Pancreas (tissue), 10 donors: ENCODE data around the gene REP15. TPM values are rescaled to one million over a fixed set of nuclear protein-coding genes. Genes with fewer than 3 reads are reported as not detected.
"Not testable (repeated sequence)": the region's sequence is repeated elsewhere in the genome, so short reads cannot be mapped to it uniquely, and the experiment has no call there.

Experiments used
- ATAC-seq, 4 donors: fragments of 200-7000 bp; cut with Tn5 transposase; one replicate each; pipeline versions ENCODE4 v1.8.0 to v1.9.1; 2020; ENCODE audit warnings: mild to moderate bottlenecking in 4 of 4, moderate library complexity in 4 of 4
- DNase-seq, 6 donors: peaks; one replicate each; pipeline ENCODE4 v3.0.0-alpha.2; 2020
- FAIRE-seq: peaks from 2 replicates; lab custom pipeline; 2012; peaks lifted over from hg19 to GRCh38; lab: Jason Lieb, UNC
- H3K27ac ChIP-seq, 4 donors: fragments of 200-600 bp; sonication (generic); 1 replicate in 3 of 4; 2 replicates in 1 of 4; pipeline versions ENCODE4 v1.5.0 to v1.8.0; 2020
- H3K27me3 ChIP-seq, 4 donors: fragments of 200-600 bp; one replicate each; pipeline ENCODE4 v1.8.0; 2021
- H3K36me3 ChIP-seq, 3 donors: fragments of 200-600 bp; sonication (generic) in 1 of 3; one replicate each; pipeline versions ENCODE4 v1.5.0 to v1.8.0; 2020 to 2021
- H3K4me1 ChIP-seq, 3 donors: fragments of 200-600 bp; one replicate each; pipeline ENCODE4 v1.8.0; 2021
- H3K4me3 ChIP-seq, 4 donors: fragments of 200-600 bp; sonication (generic) in 2 of 4; one replicate each; pipeline versions ENCODE4 v1.5.0 to v1.8.0; 2020 to 2021
- H3K9me3 ChIP-seq, 4 donors: fragments of 200-600 bp; one replicate each; pipeline ENCODE4 v1.8.0; 2021
- WGBS, 2 donors: extraction: QIAGEN DNeasy Blood & Tissue Kit; methylation state at CpG; one replicate each; pipeline ENCODE4 v1.1.7; 2013; 5-methylcytosine and 5-hydroxymethylcytosine counted together
- intact Hi-C, 3 donors: fragments of 100-400 bp; cut with DNase I; formaldehyde crosslinking; loops; one replicate each; pipeline versions ENCODE4 v1.11.1 to v1.14.2; 2022
- polyA plus RNA-seq, 2 donors: library from polyadenylated mRNA; stranded (reverse); fragments of 200-250 nt; gene quantifications; one replicate each; pipeline ENCODE4 v1.2.3, GENCODE V29; 2013
- total RNA-seq, 6 donors: library from RNA; stranded (reverse); fragmentation: NEBNext Ultra II Directional in 4 of 6; extraction: Animal tissue kit (Norgen Biotek cat#: 25700) in 4 of 6; gene quantifications; one replicate each; pipeline versions ENCODE4 v1.2.1 to v1.2.4, GENCODE V29; 2021 to 2023
- TF ChIP-seq, protein P1 (sequence below), 4 donors: fragments of 200-600 bp; sonication (generic) in 3 of 4; IDR thresholded peaks; one replicate each; pipeline versions ENCODE4 v1.5.0 to v1.8.0; 2021; ENCODE audit warnings: antibody characterized with exemption in 4 of 4
- donor health status: healthy with polysubstance abuse.
- donor health status: DM: no; HTN: no; CAD: no; lungs with moderate emphysema.
- donor health status: DM: no; HTN: no; CAD: no.
- donor health status: control.
- donor health status: control.
- donor health status: Bipolar disorder and iron deficiency.
- donor health status: DM: yes; HTN: yes; CAD: no.
- donor health status: DM: no; HTN: no; CAD: no.
- donor health status: DM: no; HTN: no; CAD: no.
- donor health status: DM: yes; HTN: yes; CAD: no.

Gene REP15
- total and polyA plus RNA-seq, 8 donors = 0.39 to 1.5 (median 0.80) TPM; not detected in 1

DNA sequence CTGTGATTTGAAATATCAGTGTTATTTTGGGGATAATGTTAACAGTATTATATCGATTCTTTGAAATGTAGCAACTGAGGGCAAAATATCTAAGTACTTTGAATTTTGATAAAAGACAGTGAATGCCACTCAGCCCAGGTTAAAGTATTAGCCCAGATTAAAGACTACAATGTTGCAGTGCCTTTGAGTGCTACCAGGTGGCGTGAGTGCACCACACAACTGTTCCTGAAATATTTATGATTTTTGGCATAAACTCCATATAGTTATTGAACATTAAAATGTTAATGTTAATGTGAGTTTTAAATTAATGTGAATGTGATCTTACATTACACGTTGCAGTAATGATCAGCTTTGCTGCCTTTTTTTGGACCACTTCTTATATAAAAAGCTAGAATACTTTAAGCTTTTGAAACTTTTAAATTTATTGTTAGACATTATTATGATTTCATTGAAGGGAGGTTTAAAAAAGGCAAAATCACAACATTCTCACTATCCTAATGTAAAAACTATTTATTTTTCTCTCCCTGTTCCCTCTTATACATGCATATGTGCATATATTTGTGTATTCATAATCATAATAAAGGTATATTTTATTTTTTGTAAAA, 36.9 kb downstream of the REP15 start:
- TF ChIP-seq, protein P1, sequence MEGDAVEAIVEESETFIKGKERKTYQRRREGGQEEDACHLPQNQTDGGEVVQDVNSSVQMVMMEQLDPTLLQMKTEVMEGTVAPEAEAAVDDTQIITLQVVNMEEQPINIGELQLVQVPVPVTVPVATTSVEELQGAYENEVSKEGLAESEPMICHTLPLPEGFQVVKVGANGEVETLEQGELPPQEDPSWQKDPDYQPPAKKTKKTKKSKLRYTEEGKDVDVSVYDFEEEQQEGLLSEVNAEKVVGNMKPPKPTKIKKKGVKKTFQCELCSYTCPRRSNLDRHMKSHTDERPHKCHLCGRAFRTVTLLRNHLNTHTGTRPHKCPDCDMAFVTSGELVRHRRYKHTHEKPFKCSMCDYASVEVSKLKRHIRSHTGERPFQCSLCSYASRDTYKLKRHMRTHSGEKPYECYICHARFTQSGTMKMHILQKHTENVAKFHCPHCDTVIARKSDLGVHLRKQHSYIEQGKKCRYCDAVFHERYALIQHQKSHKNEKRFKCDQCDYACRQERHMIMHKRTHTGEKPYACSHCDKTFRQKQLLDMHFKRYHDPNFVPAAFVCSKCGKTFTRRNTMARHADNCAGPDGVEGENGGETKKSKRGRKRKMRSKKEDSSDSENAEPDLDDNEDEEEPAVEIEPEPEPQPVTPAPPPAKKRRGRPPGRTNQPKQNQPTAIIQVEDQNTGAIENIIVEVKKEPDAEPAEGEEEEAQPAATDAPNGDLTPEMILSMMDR (IDR thresholded peaks at IDR 0.05) = peak; percentile 24 to 62 (median 58)
- DNase-seq (peak in 1 of 6 donors; percentile 48), ATAC-seq (peak; percentile 67 to 92 (median 87)), FAIRE-seq (peak; percentile 49)
- Histone ChIP-seq H3K36me3 (peaks cover 0 to 20% (median 0%) of the 10 kb centered on the region in 3 donors), H3K4me3 (no peak overlapping the region), H3K9me3 (no peaks in the 10 kb centered on the region), H3K27ac (no peak overlapping the region), H3K4me1 (no peaks in the 10 kb centered on the region), H3K27me3 (no peaks in the 10 kb centered on the region)
- WGBS, 2 donors = 14 to 20% methylated on average over 3 of the region's 3 CpGs
- intact Hi-C loops = loop anchor here in 2 of 3 donors (5.0 to 10.0 kb wide), 4 partner anchors 82 to 1142 kb away; no protein-coding TSS in a partner anchor

DNA sequence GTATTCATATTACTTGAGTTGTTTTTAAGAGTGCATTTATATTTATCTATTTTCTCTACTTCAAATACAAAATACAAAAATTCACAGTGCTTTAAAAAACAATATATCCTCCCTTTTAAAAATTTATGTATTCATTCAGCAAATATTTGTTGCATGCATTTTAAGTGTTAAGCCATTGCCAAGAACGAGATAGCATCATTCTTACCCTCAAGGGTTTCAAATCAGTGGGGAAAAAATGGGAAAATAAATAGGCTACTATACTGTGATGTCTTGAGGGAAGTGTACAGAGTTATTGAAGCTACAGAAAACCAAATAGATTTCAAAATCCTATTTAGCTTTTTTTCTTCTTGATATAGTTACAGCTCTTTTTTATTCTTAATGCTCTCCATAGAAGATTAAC, 37.5 kb downstream of the REP15 start:
- 76 to 88% methylated on average over 1 of the region's 1 CpG for WGBS, 2 donors
- intact Hi-C loops = loop anchor here in 2 of 3 donors (5.0 to 10.0 kb wide), 4 partner anchors 81 to 1141 kb away; no protein-coding TSS in a partner anchor

DNA sequence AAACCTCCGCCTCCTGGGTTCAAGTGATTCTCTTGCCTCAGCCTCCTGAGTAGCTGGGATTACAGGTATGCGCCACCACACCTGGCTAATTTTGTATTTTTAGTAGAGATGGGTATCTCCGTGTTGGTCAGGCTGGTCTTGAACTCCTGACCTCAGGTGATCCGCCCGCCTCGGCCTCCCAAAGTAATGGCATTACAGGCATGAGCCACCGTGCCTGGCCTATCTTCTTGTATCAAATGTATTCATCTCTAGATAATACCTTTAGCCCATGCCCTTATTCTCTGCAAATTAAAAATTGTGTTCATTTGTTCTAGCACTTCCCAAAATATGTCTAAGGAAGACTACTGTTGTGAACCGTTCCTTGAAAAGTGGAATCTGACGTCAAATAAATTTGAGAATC, 38.1 kb downstream of the REP15 start:
- intact Hi-C loops = loop anchor here in 2 of 3 donors (5.0 to 10.0 kb wide), 4 partner anchors 80 to 1140 kb away; no protein-coding TSS in a partner anchor
- not testable (repeated sequence) for H3K9me3 ChIP-seq, H3K4me1 ChIP-seq, ATAC-seq, H3K27ac ChIP-seq, DNase-seq, H3K27me3 ChIP-seq, FAIRE-seq, H3K4me3 ChIP-seq
- 90 to 95% methylated on average over 9 of the region's 9 CpGs for WGBS, 2 donors
- H3K36me3 ChIP-seq = peaks cover 0 to 24% (median 0%) of the 10 kb centered on the region in 3 donors

More for the DNA sequence above, 37.5 kb downstream of the REP15 start:
- Histone ChIP-seq H3K4me3 (no peak overlapping the region), H3K4me1 (no peaks in the 10 kb centered on the region), H3K27me3 (no peaks in the 10 kb centered on the region), H3K27ac (no peak overlapping the region), H3K9me3 (no peaks in the 10 kb centered on the region), H3K36me3 (peaks cover 0 to 24% (median 0%) of the 10 kb centered on the region in 3 donors)
- TF ChIP-seq, protein P1 (IDR thresholded peaks at IDR 0.05) = no peak
- FAIRE-seq (no peak), ATAC-seq (no peak), DNase-seq (no peak)

DNA sequence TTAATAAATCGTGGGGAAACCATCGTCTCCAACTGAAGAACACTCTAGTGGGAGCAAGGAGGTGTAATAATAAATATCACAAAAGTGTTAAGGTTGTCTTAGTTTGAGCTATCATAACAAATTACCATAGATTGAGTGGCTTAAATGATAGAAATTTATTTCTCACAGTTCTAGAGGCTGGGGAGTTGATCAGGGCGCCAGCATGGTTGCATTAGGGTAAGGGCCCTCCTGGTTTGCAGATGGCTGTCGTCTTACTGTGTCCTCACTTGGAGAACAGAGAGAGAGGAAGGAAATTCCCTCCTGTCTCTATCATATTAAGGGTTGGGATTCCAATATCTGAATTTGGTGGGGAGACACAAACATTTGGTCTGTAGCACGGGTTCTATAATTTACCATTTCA, 47.4 kb downstream of the REP15 start:
- intact Hi-C loops = loop anchor here in 1 of 3 donors (10.0 kb wide), 1 partner anchor 81 kb away; no protein-coding TSS in a partner anchor
- DNase-seq (no peak), FAIRE-seq (no peak), ATAC-seq (no peak)
- Histone ChIP-seq H3K27me3 (no peaks in the 10 kb centered on the region), H3K4me3 (no peak overlapping the region), H3K4me1 (peaks cover 0 to 12% (median 0%) of the 10 kb centered on the region in 3 donors), H3K9me3 (no peaks in the 10 kb centered on the region), H3K36me3 (no peaks in the 10 kb centered on the region), H3K27ac (no peak overlapping the region)
- 96 to 97% methylated on average over 5 of the region's 5 CpGs for WGBS, 2 donors
- TF ChIP-seq, protein P1 (IDR thresholded peaks at IDR 0.05) = no peak

DNA sequence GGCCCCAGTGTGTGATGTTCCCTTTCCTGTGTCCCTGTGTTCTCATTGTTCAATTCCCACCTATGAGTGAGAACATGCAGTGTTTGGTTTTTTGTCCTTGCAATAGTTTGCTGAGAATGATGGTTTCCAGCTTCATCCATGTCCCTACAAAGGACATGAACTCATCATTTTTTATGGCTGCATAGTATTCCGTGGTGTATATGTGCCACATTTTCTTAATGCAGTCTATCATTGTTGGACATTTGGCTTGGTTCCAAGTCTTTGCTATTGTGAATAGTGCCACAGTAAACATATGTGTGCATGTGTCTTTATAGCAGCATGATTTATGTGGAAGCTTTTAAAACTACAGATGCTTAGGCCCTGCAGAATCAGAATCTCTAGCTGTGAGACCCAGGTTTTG, 49.5 kb downstream of the REP15 start:
- not testable (repeated sequence) for H3K9me3 ChIP-seq, H3K27me3 ChIP-seq, ATAC-seq, H3K27ac ChIP-seq, H3K4me3 ChIP-seq, H3K36me3 ChIP-seq, FAIRE-seq, DNase-seq
- 85 to 100% methylated on average over 1 of the region's 1 CpG for WGBS, 2 donors
- intact Hi-C loops = loop anchor here in 1 of 3 donors (10.0 kb wide), 1 partner anchor 79 kb away; no protein-coding TSS in a partner anchor
- H3K4me1 ChIP-seq = peaks cover 0 to 12% (median 4%) of the 10 kb centered on the region in 3 donors

Other genes with a start within 250 kb of the REP15 start
- under 1 TPM in 3 of 6 donors, not detected in 3; 0.28 to 0.50 (median 0.35) TPM for gene SMCO2, start 249.7 kb upstream of the REP15 start, total RNA-seq
- gene SMCO2, start 249.7 kb upstream of the REP15 start, polyA plus RNA-seq = not detected
- 10 to 100 TPM; 29.8 to 50.3 (median 34.7) TPM for gene PPFIBP1, start 172.2 kb upstream of the REP15 start, total RNA-seq
- 10 to 100 TPM; 12.1 to 12.5 TPM for gene PPFIBP1, start 172.2 kb upstream of the REP15 start, polyA plus RNA-seq
- gene MRPS35, start 14.4 kb downstream of the REP15 start, total RNA-seq = 10 to 100 TPM in 4 of 6 donors, 1 to 10 TPM in 2; 8.2 to 21.4 (median 14.9) TPM
- gene MRPS35, start 14.4 kb downstream of the REP15 start, polyA plus RNA-seq = 10 to 100 TPM in 1 of 2 donors, 1 to 10 TPM in 1; 9.3 to 20.0 TPM
- gene KLHL42, start 83.8 kb downstream of the REP15 start, total RNA-seq = 10 to 100 TPM; 10.7 to 21.3 (median 15.1) TPM
- 10 to 100 TPM; 14.5 to 20.1 TPM for gene KLHL42, start 83.8 kb downstream of the REP15 start, polyA plus RNA-seq
- under 1 TPM in 1 of 6 donors, not detected in 5; 0.19 TPM for gene MANSC4, start 83.8 kb downstream of the REP15 start, total RNA-seq
- 1 to 10 TPM in 1 of 2 donors, under 1 TPM in 1; 0.23 to 2.3 TPM for gene MANSC4, start 83.8 kb downstream of the REP15 start, polyA plus RNA-seq